Hematopoietic multipotent progenitor cell treated with erythropoietin and hydrocortisone succinate and interleukin-3 and kit ligand, for 17 days (in vitro differentiated cells): ENCODE data around the gene HSPD1.

Experiments
- DNase-seq: peaks from one replicate; pipeline ENCODE4 v3.0.0-alpha.2; 2015; ENCODE audit warnings: low spot score

The HSPD1 gene

DNA sequence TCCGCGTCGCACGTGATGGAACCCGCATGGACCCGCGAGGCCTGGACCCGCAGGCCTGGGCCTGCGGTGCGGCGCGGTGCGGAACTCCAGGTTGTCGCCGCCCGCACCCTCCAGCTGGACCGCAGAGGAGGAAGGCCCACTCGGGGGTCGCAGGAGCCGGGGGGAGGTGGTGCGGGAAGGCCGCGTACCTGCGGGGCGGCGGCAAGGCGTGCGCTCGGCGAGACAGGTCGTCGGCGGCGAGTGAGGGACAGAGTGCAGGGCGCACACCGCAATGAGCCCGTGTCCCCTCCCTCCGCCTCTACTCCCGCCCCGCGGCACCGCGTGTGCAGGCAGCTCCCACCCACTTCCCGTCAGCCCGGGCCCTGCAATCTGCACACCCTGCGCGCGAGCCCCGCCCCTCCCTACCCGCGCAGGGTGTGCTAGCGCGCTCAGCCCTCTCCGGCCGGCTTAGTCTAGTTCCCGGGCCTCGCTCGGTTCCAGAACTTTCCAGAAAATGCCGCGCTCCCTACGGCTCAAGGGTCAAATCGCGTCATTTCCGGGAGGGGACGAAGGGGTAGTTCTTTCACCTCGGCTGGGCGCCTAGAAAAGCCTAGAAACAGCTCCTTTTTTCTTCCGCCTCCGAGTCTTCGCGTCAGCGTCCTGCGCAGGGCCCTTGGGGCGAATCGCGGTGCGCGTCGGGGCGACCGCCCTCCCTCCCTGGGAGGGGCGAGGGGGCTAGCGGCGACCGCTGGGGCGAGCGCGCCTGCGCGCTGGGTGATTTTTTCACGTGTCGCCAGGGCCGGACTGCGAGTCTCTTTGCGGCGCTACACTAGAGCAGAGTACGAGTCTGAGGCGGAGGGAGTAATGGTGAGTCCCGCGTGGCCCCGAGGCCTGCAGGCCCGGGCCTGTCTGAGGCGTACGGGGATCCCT is at the start of gene HSPD1, which contains the start of gene HSPE1:
Gene HSPD1, minus strand, starts transcription at position 247 of the 909 bp plus-strand sequence. CDS start 992 bp downstream, outside the sequence.
Gene HSPE1, plus strand, starts transcription at position 786 of the 909 bp plus-strand sequence. Its CDS starts 58 bp downstream, at position 844.
- DNase-seq = peak; percentile 97

DNA sequence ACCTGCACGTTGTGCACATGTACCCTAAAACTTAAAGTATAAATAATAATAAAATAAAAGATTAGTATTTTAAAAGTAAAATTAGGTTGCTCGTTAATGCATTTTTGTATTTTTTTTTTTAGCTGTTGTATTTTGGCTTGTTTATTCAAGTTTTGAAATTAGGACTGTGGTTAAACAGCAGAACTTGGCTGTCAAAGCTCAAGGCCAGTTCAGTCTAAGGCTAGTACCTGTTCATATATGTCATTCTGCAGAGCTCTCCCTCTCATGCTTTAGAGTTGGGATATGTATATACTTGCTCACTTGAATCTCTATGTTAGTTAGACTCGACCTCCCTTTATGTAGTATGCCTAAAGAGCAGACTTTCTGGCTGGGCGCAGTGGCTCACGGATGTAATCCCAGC is 48.9 kb upstream of the HSPD1 start:
- no peak for DNase-seq

- no peak for DNase-seq
These were observed 47.7 kb upstream of the HSPD1 start for GRCh38 chr2:197547163-197547900.

DNA sequence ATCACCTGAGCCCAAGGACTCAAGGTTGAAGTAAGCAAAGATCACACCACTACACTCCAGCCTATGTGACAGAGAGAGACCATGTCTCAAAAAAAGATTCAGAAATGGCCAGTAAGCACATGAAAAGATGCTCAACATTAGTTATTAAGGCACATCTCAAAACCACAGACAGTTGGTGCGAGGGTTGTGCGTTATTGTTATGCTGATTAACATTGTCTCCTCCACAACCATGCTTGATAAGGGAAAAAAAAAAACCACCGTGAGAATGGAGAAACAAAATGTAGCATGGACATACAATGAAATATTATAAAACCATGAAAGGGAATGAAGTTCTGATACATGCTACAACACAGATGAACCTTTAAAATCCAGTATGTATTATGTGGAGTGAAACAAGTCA is 43.6 kb upstream of the HSPD1 start:
- no peak for DNase-seq

- DNase-seq = no peak
These were observed 40.1 kb upstream of the HSPD1 start for GRCh38 chr2:197539734-197540133.

GRCh38 chr2:197538412-197538811 is 38.8 kb upstream of the HSPD1 start:
- DNase-seq = no peak

DNA sequence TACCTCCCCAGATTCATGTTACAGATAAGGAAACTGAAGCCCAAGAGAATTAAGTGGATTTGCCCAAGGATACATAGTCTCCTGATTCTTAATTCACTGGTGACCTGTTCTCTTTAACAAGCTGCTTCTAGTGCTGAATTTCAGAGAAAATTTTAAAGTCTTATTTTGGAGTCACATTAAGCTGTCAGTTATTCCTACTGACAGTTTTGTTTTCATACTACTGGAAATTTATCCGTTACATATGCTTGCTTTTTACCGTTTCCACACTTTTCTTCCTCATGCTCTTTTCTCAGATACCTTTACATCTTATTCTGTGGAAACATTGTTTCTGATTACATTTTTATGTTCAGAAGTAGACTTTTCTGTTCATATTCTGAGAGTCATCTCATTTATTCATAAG is 17.5 kb upstream of the HSPD1 start:
- DNase-seq = no peak

GRCh38 chr2:197516393-197516761 is 16.7 kb upstream of the HSPD1 start:
- DNase-seq = peak; percentile 51

DNA sequence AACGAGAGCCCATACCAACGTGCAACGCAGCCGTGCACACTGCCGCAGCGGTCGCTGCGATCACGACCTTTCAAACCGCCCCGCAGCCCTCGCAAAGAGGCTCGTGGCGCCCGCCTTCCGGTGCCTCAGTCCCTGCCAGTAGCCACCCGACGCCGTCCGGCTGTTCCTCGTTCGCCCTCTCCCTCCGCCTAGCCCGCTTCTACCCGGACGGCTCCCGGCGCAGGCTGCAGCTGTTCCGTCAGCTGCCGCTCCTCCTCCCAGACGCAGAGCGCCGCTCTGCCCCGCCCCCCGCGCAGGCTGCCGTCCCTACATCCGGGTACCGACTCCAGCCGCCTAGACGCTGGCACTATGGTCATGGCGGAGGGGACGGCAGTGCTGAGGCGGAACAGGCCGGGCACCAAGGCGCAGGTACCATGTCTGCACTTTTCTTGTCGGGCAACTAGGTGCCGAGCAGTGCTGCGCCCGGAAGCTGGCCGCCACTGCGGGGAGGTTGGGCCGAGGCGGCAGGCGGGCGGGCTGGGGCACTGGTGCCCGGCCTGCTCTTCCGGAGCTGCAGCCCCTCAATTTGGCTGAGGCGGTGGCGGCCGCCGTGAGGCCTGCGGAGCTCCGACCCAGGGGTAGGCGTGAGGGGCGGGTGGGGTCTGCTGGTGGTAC is 16.2 kb upstream of the HSPD1 start, which contains the start of gene MOB4:
Gene MOB4, plus strand, starts transcription at position 328 of the 654 bp plus-strand sequence. Its CDS starts 21 bp downstream, at position 349.
- DNase-seq = peak; percentile 94

- DNase-seq = peak; percentile 78
These were observed 15.7 kb upstream of the HSPD1 start for GRCh38 chr2:197515315-197515738.

DNA sequence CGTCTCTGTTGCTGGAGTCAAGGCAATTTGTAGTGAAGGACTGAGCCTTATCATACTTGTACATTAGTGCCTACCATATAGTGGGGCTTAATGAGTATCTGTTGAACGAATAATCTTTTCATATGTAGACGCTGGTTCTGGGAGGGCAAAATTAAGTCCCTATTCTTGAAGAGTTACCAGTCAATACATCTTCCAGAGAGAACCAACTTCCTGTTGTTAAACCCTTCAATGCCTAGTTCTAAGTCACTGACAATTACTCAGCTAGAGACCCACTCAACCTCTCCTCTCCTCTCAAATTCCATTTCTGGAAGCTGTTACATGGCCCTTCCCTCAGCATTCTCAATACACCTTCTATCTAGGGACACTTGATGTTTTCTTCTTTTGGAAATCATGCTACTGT is 15.1 kb upstream of the HSPD1 start:
- peak; percentile 56 for DNase-seq

DNA sequence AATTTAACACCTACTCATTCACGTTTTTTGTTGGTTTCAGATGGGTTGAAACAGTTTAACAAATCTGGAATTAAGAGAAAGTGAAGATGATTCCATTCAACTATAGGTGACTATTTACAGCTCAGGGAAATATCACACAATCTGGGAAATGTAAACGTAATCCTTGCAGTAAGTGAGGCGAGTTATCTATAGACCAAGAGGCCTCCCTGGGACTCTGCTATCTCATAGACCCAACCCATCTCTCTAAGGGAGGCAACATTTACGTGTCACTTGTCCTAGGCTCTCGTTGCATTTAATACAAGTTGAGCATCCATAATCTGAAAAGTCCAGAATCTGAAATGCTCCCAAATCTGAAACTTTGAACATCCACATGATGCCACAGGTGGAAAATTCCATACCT is 14.3 kb upstream of the HSPD1 start:
- peak; percentile 71 for DNase-seq

DNA sequence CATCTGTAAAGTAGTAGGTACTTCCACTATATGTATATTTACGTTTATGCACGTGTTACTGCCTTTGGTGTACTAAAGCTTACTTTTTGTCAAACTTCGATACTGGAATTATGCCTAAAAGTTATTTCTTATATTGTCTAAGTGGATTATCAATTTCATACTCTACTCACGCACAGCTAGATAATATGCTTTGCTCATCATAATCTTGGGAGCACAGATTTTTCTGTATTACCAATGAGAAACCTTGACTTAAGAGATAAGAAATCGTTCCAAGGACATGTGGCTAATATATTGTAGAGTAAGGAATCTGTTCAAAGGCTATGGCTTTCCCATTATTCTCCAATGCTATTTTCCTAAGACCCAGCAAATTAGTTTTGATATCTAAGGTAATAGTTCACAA is 7.0 kb upstream of the HSPD1 start:
- DNase-seq = no peak

- no peak for DNase-seq
These were observed 4.9 kb upstream of the HSPD1 start for GRCh38 chr2:197504512-197504911.

GRCh38 chr2:197504000-197504399 is 4.4 kb upstream of the HSPD1 start:
- no peak for DNase-seq

DNA sequence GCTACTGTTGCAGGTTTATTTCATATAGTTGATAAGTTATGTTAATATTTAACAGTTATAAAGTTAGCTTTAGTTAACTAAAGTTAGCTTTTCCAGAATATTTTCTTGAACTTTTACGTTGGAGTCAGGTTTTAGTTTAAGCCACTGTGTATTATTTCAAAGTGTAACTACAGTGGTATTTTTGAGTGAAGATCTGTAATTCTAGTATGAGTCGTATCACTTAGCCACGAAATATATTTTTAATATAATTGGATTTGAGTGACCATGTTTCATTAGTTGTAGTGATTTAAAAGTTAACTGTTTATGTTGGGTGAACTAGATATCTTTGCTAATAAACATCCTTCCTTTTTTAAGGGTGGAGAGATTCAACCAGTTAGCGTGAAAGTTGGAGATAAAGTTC is 3.0 kb upstream of the HSPD1 start:
- DNase-seq = no peak

DNA sequence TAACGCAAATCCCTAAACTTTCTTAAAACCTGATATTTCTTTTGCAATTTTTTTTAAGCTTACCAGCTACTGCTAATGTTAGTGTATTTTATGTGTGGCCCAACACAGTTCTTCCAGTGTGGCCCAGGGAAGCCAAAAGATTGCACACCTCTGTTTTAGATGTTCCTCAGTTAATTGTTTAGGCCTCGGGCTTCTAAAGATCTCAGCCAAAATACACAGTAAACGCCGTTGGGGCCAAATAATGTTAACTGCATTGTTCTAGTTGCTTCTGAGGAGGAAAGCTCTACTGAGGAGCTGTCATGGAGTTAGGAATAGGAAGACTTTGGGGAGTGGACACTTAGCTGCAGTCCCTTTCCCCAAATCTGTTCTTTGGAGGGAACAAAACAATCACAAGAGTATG is 2.6 kb upstream of the HSPD1 start:
- DNase-seq = no peak

GRCh38 chr2:197500503-197501131 is 977 bp upstream of the HSPD1 start:
- peak; percentile 58 for DNase-seq

DNA sequence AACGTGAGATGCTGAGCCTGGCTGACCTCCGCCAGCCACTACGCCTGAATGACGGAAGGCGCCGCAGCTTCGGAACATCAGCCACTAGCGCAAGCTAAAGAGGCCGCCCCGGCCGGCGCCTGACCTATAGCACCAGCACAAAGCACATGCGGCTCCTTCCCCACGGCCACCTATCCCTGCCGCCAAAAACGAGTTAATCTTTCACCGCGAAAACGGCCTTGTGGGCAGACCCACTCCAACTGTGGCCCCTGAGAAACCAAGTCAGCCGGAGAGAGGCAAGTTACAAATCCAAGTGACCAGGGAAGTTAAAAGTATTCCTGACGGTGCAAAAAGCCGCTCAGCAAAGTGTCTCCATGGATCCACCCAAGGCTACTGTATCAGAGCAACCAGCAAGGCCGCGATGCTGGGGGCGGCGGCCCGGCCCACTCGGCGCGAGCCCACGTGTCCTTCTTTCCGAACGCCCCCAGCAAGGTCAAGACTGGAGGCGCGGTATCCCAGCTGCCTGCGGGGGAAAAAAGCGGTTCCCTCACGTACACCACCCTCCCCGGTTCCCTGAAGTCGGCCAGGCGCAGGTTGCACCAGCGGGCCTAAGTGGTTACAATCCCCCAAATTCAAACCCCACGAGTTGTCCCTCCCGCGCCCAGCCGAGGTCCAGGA is 575 bp downstream of the HSPD1 start:
- peak; percentile 66 for DNase-seq

GRCh38 chr2:197498235-197498936 is 1.3 kb downstream of the HSPD1 start:
- peak; percentile 63 for DNase-seq

- DNase-seq = peak; percentile 48
These were observed 2.3 kb downstream of the HSPD1 start for GRCh38 chr2:197497326-197497725.
